HG03025 (cell line): Measurements from ENCODE around the gene MALRD1.
"Not testable (repeated sequence)": the region's sequence is repeated elsewhere in the genome, so short reads cannot be mapped to it uniquely, and the experiment has no call there.

Experiments used
- ATAC-seq: cut with Tn5 transposase; IDR thresholded peaks from one replicate; pipeline ENCODE4 v1.9.1; 2021; ENCODE audit warnings: mild to moderate bottlenecking, moderate library complexity; ENCODE audit not compliant: unreplicated experiment, low FRiP score

The MALRD1 gene

GRCh38 chr10:19469521-19469920, 420.9 kb downstream of the MALRD1 start:
- ATAC-seq = no peak

- ATAC-seq = no peak
Observed at GRCh38 chr10:19479854-19480253, 431.3 kb downstream of the MALRD1 start.

GRCh38 chr10:19480353-19480752, 431.8 kb downstream of the MALRD1 start:
- no peak for ATAC-seq

- no peak for ATAC-seq
Observed at GRCh38 chr10:19483421-19483820, 434.8 kb downstream of the MALRD1 start.

GRCh38 chr10:19488592-19489280, 440.1 kb downstream of the MALRD1 start:
- ATAC-seq = no peak

GRCh38 chr10:19491166-19491565, 442.6 kb downstream of the MALRD1 start:
- no peak for ATAC-seq

- no peak for ATAC-seq
Observed at GRCh38 chr10:19493917-19494316, 445.3 kb downstream of the MALRD1 start.

GRCh38 chr10:19497026-19497425, 448.4 kb downstream of the MALRD1 start:
- ATAC-seq = no peak

- no peak for ATAC-seq
Observed at GRCh38 chr10:19498393-19499290, 450.0 kb downstream of the MALRD1 start.

GRCh38 chr10:19499291-19499770, 450.7 kb downstream of the MALRD1 start:
- no peak for ATAC-seq

GRCh38 chr10:19500959-19501358, 452.4 kb downstream of the MALRD1 start:
- no peak for ATAC-seq

- ATAC-seq = no peak
Observed at GRCh38 chr10:19505320-19506312, 457.0 kb downstream of the MALRD1 start.

GRCh38 chr10:19510005-19510732, 461.6 kb downstream of the MALRD1 start:
- not testable (repeated sequence) for ATAC-seq

- ATAC-seq = no peak
Observed at GRCh38 chr10:19518109-19518508, 469.5 kb downstream of the MALRD1 start.

GRCh38 chr10:19518632-19519031, 470.0 kb downstream of the MALRD1 start:
- no peak for ATAC-seq

- no peak for ATAC-seq
Observed at GRCh38 chr10:19531324-19531723, 482.7 kb downstream of the MALRD1 start.

GRCh38 chr10:19532411-19532810, 483.8 kb downstream of the MALRD1 start:
- no peak for ATAC-seq

GRCh38 chr10:19541299-19541698, 492.7 kb downstream of the MALRD1 start:
- no peak for ATAC-seq

- no peak for ATAC-seq
Observed at GRCh38 chr10:19546224-19546623, 497.6 kb downstream of the MALRD1 start.

GRCh38 chr10:19549503-19549902, 500.9 kb downstream of the MALRD1 start:
- no peak for ATAC-seq
